Neural crest cell (in vitro differentiated cells): ENCODE results near the gene FOS. TPM values are rescaled to one million over a fixed set of nuclear protein-coding genes. Genes with fewer than 3 reads are reported as not detected.
"Not testable (repeated sequence)": the region's sequence is repeated elsewhere in the genome, so short reads cannot be mapped to it uniquely, and the experiment has no call there.

Source experiments
- DNase-seq: peaks from one replicate; pipeline ENCODE4 v3.0.0; 2021; ENCODE audit warnings: low read depth, mixed read lengths, low spot score
- H3K27ac Mint-ChIP-seq: one replicate; pipeline ENCODE4 v1.8.0; 2021; ENCODE audit warnings: mild to moderate bottlenecking, mixed read lengths; ENCODE audit not compliant: unreplicated experiment
- H3K27me3 Mint-ChIP-seq: 2 replicates; pipeline ENCODE4 v1.8.0; 2021; ENCODE audit warnings: low read depth, mild to moderate bottlenecking, mixed read lengths
- H3K36me3 Mint-ChIP-seq: 2 replicates; pipeline ENCODE4 v1.8.0; 2021; ENCODE audit warnings: low read depth, mild to moderate bottlenecking, mixed read lengths
- H3K4me1 Mint-ChIP-seq: 2 replicates; pipeline ENCODE4 v1.8.0; 2021; ENCODE audit warnings: mixed read lengths
- H3K4me3 Mint-ChIP-seq: one replicate; pipeline ENCODE4 v1.8.0; 2021; ENCODE audit warnings: mild to moderate bottlenecking, mixed read lengths
- H3K9me3 Mint-ChIP-seq: 2 replicates; pipeline ENCODE4 v1.8.0; 2021; ENCODE audit warnings: mixed read lengths
- total RNA-seq: library from RNA; stranded (reverse); gene quantifications from 2 replicates; pipeline ENCODE4 v1.2.1, GENCODE V29; 2021
- TF ChIP-seq, protein P1 (sequence below): fragments of 200-600 bp; sonication (generic); conservative IDR thresholded peaks from 2 replicates; pipeline ENCODE4 v1.5.0; 2021; ENCODE audit warnings: antibody characterized with exemption, mild to moderate bottlenecking

FOS gene
- total RNA-seq, 1 donor from 2014 or later = 3.8 TPM

DNA sequence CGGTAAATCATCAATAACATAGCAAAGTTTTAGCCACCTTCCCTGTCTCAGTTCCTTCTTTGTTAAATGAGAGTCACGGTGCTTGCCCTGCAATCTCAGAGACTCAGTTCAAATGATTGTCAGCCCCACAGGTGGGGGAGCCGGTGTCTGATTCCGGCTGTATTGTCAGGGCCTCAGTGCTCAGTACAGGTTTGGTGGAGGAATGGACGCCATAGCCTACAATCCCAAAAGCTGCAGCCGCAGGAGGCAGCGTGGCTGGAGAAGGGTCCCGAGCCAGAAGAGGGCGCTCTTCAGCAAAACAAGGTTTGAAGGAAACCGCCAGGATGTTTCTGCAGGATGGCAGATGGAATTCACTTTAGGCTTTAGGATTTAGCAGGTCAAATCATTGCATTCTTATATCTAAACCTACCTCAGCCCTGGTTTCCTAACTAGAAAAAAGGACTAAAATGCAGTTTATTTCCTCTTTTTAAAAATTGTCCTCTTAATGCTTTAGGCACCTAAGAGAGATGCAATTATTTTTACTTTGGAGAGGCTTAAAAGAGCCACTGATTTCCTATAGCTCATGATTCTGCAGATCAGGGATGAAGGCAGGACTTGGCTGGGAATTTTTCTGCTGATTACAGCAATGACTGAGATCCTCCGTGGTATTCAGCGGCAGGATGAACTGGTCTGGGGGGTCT lies 29.2 kb downstream of the FOS start:
- no peak overlapping the region for H3K4me3 Mint-ChIP-seq
- no peaks in the 10 kb centered on the region for H3K27me3 Mint-ChIP-seq
- H3K9me3 Mint-ChIP-seq = no peaks in the 10 kb centered on the region
- H3K27ac Mint-ChIP-seq = no peak overlapping the region
- TF ChIP-seq, protein P1, sequence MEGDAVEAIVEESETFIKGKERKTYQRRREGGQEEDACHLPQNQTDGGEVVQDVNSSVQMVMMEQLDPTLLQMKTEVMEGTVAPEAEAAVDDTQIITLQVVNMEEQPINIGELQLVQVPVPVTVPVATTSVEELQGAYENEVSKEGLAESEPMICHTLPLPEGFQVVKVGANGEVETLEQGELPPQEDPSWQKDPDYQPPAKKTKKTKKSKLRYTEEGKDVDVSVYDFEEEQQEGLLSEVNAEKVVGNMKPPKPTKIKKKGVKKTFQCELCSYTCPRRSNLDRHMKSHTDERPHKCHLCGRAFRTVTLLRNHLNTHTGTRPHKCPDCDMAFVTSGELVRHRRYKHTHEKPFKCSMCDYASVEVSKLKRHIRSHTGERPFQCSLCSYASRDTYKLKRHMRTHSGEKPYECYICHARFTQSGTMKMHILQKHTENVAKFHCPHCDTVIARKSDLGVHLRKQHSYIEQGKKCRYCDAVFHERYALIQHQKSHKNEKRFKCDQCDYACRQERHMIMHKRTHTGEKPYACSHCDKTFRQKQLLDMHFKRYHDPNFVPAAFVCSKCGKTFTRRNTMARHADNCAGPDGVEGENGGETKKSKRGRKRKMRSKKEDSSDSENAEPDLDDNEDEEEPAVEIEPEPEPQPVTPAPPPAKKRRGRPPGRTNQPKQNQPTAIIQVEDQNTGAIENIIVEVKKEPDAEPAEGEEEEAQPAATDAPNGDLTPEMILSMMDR = peak; percentile 95
- peak; percentile 96 for DNase-seq
- H3K4me1 Mint-ChIP-seq = peaks cover 27% of the 10 kb centered on the region
- H3K36me3 Mint-ChIP-seq = no peaks in the 10 kb centered on the region

DNA sequence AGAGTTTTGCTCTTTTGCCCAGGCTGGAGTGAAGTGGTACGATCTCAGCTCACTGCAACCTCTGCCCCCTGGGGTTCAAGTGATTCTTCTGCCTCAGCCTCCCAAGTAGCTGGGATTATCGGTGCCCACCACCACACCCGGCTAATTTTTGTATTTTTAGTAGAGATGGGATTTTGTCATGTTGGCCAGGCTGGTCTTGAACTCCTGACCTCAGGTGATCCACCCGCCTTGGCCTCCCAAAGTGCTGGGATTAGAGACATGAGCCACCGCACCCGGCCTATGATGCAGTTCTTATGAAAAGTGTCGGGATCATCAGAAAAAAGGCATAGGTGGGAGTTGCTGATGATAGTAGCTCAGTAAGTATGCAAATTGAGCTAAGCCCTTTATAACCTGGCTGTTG lies 30.4 kb downstream of the FOS start:
- H3K9me3 Mint-ChIP-seq, H3K36me3 Mint-ChIP-seq, H3K27me3 Mint-ChIP-seq, H3K27ac Mint-ChIP-seq, DNase-seq, H3K4me3 Mint-ChIP-seq: not testable (repeated sequence)
- peaks cover 21% of the 10 kb centered on the region for H3K4me1 Mint-ChIP-seq

DNA sequence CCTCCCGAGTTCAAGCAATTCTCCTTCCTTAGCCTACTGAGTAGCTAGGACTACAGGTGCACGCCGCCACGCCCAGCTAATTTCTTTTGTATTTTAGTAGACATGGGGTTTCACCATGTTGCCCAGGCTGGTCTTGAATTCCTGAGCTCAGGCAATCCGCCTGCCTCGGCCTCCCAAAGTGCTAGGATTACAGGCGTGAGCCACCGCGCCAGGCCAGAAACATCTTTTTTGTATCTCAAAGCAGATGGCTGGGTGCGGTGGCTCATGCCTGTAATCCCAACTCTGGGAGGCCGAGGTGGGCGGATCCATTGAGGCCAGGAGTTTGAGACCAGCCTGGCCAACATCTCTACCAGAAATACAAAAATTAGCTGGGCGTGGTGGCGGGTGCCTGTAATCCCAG lies 30.9 kb downstream of the FOS start:
- not testable (repeated sequence) for H3K9me3 Mint-ChIP-seq, H3K27me3 Mint-ChIP-seq, H3K27ac Mint-ChIP-seq, H3K4me3 Mint-ChIP-seq, H3K36me3 Mint-ChIP-seq, DNase-seq
- H3K4me1 Mint-ChIP-seq = peaks cover 21% of the 10 kb centered on the region

DNA sequence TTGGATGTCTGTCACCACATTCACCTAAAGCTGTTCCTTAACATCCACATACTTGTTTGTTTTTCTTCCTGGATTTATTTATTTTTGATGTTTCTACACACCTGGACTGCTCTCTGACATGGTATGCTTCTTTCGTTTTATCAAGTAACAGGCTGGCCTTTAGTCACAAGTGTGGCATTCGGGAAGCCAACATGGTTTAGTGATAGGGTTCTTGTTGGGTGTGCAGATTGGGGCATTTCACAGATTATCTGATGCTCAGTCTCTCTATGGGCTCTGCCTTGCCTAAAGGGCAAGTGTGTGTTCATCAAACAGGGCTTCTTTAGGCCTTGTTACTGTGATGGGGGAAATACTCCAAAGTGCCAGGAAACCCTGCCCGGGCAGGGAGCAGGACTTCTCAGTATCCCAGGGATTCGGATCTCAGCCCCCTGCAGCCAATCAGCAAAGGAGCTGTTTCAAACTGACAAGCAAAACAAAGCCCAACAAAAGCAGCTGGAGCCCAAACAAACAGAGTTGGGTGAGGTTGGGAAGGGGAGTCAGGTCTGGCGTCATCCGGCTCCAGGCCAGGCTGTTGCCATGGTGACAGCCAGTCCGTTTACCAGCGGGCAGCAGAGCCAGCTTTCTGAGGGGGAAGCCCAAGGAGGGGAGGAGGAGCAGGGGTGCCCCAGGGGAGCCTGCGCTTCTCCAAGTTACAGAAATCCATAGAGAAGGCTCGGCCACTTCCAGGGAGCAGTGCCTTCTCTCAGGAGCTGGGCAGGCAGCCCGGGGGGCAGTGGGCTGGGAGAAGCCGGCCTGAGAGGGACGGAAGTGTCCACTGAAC lies 31.9 kb downstream of the FOS start:
- peak overlapping the region; percentile 4 for H3K27ac Mint-ChIP-seq
- H3K36me3 Mint-ChIP-seq = no peaks in the 10 kb centered on the region

DNA sequence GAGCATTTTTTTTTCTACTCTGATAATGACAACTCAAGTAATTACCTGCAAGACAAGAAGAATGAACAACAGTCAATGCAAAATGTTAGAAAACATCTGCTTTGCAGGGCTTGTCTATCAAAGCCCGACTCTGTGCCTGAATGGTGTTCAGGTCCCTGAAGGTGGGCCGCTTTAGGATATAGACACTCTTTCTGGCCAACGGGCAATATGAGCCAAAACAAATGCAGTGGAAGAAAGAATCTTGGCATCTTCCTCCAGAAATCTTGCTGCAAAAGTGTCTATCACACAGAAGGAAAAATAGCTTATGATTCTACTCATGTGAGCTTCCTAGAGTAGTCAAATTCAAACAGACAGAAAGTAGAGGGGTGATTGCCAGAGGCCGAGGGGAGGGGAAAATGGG lies 32.7 kb downstream of the FOS start:
- no peaks in the 10 kb centered on the region for H3K9me3 Mint-ChIP-seq
- H3K27me3 Mint-ChIP-seq = peaks cover 7% of the 10 kb centered on the region
- no peak overlapping the region for H3K27ac Mint-ChIP-seq
- no peak overlapping the region for H3K4me3 Mint-ChIP-seq
- DNase-seq = no peak
- H3K36me3 Mint-ChIP-seq = no peaks in the 10 kb centered on the region
- H3K4me1 Mint-ChIP-seq = peaks cover 21% of the 10 kb centered on the region
- TF ChIP-seq, protein P1 = no peak

More for the DNA sequence above, 31.9 kb downstream of the FOS start:
- Mint-ChIP-seq H3K9me3 (no peaks in the 10 kb centered on the region), H3K4me1 (peaks cover 21% of the 10 kb centered on the region), H3K4me3 (no peak overlapping the region), H3K27me3 (peaks cover 5% of the 10 kb centered on the region)
- peak; percentile 31 for DNase-seq
- TF ChIP-seq, protein P1 = no peak

DNA sequence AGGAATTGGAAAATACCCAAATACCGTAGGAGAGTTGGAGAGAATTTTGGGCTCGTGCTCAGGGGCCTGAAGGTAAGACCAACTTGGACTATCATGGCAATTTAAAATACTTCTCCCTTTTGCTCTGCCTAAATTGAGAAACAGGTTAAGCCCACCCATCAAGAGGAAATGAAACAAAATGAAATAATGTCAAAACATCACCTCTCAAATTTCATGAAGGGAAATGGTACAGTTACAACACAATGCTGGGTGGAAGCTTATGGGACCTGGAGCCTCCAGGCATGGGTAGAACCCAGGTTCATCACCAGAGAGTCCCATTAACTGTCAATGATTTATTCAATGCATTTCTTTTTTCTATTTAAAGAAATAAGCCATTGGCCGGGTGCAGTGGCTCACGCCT lies 33.7 kb downstream of the FOS start:
- TF ChIP-seq, protein P1 = no peak
- no peak for DNase-seq
- Mint-ChIP-seq H3K4me1 (peaks cover 19% of the 10 kb centered on the region), H3K27me3 (peaks cover 9% of the 10 kb centered on the region), H3K4me3 (no peak overlapping the region), H3K9me3 (no peaks in the 10 kb centered on the region), H3K36me3 (no peaks in the 10 kb centered on the region), H3K27ac (no peak overlapping the region)
